Activated naive CD8-positive, alpha-beta T cell (primary cell): Measurements from ENCODE around the gene LRMDA.

Experiments used
- H3K27ac Mint-ChIP-seq: one replicate; pipeline ENCODE4 v1.8.0; 2021; ENCODE audit warnings: mixed read lengths
- H3K27me3 Mint-ChIP-seq: one replicate; pipeline ENCODE4 v1.8.0; 2021; ENCODE audit warnings: mixed read lengths
- H3K36me3 Mint-ChIP-seq: one replicate; pipeline ENCODE4 v1.8.0; 2021; ENCODE audit warnings: mixed read lengths
- H3K4me1 Mint-ChIP-seq: one replicate; pipeline ENCODE4 v1.8.0; 2021; ENCODE audit warnings: low read depth, mixed read lengths
- H3K4me3 Mint-ChIP-seq: one replicate; pipeline ENCODE4 v1.8.0; 2021; ENCODE audit warnings: mild to moderate bottlenecking, mixed read lengths
- H3K9me3 Mint-ChIP-seq: one replicate; pipeline ENCODE4 v1.8.0; 2021; ENCODE audit warnings: low read depth, mixed read lengths

Gene LRMDA

DNA sequence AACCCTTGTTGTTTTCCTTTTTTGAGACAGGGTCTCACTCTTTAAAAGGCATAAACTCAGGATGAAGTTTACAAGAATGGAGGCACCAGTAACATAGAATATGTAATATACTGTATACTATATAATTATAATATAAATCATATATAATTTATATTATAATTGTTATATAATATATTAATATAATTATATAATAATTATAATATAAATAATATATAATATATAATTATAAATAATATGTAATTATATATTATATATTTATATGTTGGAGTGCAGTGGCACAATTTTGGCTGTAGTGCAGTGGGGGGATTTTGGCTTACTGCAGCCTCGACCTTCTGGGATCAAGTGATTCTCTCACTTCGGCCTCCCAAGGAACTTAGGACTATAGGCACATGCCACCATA lies 96.1 kb downstream of the LRMDA start:
- no peak overlapping the region for H3K27ac Mint-ChIP-seq
- H3K4me1 Mint-ChIP-seq: no peaks in the 10 kb centered on the region
- no peaks in the 10 kb centered on the region for H3K9me3 Mint-ChIP-seq
- peaks cover 7% of the 10 kb centered on the region for H3K27me3 Mint-ChIP-seq
- H3K4me3 Mint-ChIP-seq: no peak overlapping the region
- peaks cover 2% of the 10 kb centered on the region for H3K36me3 Mint-ChIP-seq

DNA sequence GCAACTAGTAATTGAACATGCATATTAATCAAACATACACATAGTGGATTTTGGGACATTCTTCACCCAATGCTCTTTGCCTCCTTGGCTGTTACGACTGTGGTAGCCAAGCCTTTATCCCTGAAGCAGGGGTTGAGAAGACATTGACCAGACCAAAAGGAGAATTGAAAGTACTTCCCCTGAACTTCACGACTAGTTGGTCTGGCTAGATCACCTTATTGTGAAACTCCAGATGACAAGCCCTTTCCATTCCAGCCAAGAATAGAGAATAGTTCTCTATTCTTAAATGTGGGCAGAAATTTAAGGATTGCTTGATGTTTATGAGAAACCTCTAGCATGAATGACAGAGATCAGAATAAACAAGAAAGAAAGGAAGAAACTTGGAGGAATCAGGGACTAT lies 97.0 kb downstream of the LRMDA start:
- H3K9me3 Mint-ChIP-seq: no peaks in the 10 kb centered on the region
- H3K27me3 Mint-ChIP-seq: peaks cover 7% of the 10 kb centered on the region
- no peak overlapping the region for H3K27ac Mint-ChIP-seq
- H3K4me1 Mint-ChIP-seq: no peaks in the 10 kb centered on the region
- H3K4me3 Mint-ChIP-seq: no peak overlapping the region
- H3K36me3 Mint-ChIP-seq: peaks cover 2% of the 10 kb centered on the region

DNA sequence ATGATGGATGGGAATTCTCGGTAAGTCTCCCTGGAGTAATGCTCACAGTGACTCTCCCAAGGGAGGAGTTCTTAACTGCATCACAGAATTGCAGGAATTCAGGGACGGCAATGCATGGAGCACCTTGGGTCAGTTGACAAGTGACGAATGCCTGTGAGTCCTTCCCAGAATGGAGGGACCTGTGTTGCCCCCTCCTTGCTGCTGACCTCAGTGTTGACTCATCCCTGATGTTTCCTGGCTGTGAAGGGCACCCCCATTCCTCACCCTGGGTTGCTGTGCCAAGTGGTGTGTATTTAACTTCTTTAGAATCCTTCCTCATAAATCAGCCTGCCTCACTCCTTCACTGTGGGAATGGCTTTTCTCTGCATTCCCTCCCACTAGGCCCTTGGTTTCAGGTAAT lies 98.9 kb downstream of the LRMDA start:
- H3K4me3 Mint-ChIP-seq: no peak overlapping the region
- H3K4me1 Mint-ChIP-seq: no peaks in the 10 kb centered on the region
- no peak overlapping the region for H3K27ac Mint-ChIP-seq
- no peaks in the 10 kb centered on the region for H3K9me3 Mint-ChIP-seq
- H3K36me3 Mint-ChIP-seq: peaks cover 2% of the 10 kb centered on the region
- peaks cover 5% of the 10 kb centered on the region for H3K27me3 Mint-ChIP-seq

DNA sequence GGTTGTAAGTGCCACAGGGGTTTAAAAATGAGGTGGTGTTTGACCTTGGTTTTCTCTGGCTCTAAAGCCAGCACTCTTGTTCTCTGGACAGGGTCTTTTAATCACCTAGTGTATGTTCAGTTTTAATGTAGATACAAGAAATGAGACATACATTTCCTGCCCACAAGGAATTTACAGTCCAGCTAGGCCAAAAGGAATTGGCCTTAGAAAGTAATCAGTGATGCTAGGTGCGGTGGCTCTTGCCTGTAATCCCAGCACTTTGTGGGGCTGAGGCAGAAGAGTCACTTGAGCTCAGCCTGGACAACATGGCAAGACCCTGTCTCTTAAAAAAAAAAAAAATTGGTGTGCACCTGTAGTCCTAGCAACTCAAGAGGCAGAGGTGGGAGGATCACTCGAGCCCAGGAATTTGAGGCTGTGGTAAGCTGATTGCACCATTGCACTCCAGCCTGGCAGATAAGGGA lies 100.2 kb downstream of the LRMDA start:
- H3K27me3 Mint-ChIP-seq: peaks cover 3% of the 10 kb centered on the region
- no peak overlapping the region for H3K4me3 Mint-ChIP-seq
- H3K36me3 Mint-ChIP-seq: peaks cover 2% of the 10 kb centered on the region
- H3K4me1 Mint-ChIP-seq: no peaks in the 10 kb centered on the region
- H3K27ac Mint-ChIP-seq: no peak overlapping the region
- no peaks in the 10 kb centered on the region for H3K9me3 Mint-ChIP-seq

DNA sequence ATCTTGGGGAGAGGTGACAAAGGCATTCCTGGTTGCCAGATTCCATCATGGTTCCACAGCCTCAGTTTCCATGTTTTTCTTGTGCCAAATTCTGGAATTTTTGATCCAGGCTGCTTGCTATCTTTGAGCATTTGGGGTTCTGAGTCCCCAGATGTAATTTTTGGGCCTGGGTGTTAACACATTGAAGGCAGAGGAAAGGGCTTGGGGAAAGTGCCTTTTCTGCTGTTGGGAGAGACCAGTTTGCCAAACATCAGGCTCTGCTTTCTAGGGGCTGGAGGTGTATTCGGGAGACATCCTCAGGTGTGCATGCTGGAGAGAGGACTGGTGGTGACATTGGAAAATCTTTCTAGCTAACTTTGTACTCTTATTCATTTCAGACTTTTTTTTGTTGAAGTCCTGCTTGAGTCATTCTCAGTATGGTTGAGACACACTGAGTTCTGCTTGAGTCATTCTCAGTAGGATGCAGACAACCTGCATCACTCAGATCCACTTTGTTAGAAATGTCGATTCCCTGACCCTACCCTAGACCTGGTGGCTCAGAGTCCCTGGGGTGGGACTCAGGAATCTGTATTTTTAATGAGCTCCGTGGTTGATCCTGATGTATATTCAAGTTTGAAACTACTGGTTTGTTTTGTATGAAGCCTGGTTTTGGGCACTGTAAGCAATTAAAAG lies 101.0 kb downstream of the LRMDA start:
- H3K36me3 Mint-ChIP-seq: no peaks in the 10 kb centered on the region
- no peaks in the 10 kb centered on the region for H3K9me3 Mint-ChIP-seq
- H3K27ac Mint-ChIP-seq: no peak overlapping the region
- peaks cover 3% of the 10 kb centered on the region for H3K27me3 Mint-ChIP-seq
- no peak overlapping the region for H3K4me3 Mint-ChIP-seq
- no peaks in the 10 kb centered on the region for H3K4me1 Mint-ChIP-seq

DNA sequence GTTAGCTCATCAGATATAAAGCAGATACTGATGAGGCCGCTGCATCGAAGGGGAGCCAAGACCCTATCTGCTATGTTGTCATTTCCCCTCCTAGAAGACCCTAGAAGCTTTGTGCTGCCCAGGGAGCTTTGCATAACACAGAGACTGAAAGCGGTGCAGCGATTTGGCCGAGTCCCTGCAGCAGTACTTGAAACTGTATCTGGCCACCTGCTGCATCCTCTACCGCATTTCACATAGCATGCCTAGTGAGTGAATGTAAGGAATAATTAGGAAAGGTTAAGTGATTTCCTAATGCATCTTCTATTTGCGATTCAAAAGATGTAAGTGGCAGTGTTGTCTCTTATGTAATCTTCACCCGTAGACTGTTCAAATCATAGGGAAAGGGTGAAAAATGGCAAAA lies 106.7 kb downstream of the LRMDA start:
- Mint-ChIP-seq H3K27me3 (peaks cover 7% of the 10 kb centered on the region), H3K4me1 (no peaks in the 10 kb centered on the region), H3K36me3 (no peaks in the 10 kb centered on the region), H3K4me3 (no peak overlapping the region), H3K9me3 (no peaks in the 10 kb centered on the region), H3K27ac (no peak overlapping the region)

DNA sequence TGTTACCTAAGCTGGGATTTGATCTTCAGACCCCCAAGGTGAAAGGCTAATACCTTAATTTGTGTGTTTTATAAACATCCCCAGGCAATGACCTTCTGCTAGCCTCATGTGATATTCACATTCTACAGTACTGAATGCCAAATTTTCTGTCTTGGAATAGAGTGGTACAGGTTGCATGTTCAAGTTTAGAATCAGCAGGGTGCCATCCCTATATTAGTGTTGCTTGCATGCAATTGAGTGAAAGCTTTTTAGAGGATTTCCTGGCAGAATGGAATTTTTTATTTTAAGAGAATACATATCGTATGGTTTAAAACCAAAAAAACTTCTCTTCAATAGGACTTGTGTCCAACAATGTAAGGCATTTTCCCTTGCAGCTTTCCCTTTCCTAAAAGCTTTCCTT lies 107.3 kb downstream of the LRMDA start:
- H3K36me3 Mint-ChIP-seq: no peaks in the 10 kb centered on the region
- H3K4me3 Mint-ChIP-seq: no peak overlapping the region
- peaks cover 7% of the 10 kb centered on the region for H3K27me3 Mint-ChIP-seq
- H3K4me1 Mint-ChIP-seq: no peaks in the 10 kb centered on the region
- H3K9me3 Mint-ChIP-seq: no peaks in the 10 kb centered on the region
- no peak overlapping the region for H3K27ac Mint-ChIP-seq

DNA sequence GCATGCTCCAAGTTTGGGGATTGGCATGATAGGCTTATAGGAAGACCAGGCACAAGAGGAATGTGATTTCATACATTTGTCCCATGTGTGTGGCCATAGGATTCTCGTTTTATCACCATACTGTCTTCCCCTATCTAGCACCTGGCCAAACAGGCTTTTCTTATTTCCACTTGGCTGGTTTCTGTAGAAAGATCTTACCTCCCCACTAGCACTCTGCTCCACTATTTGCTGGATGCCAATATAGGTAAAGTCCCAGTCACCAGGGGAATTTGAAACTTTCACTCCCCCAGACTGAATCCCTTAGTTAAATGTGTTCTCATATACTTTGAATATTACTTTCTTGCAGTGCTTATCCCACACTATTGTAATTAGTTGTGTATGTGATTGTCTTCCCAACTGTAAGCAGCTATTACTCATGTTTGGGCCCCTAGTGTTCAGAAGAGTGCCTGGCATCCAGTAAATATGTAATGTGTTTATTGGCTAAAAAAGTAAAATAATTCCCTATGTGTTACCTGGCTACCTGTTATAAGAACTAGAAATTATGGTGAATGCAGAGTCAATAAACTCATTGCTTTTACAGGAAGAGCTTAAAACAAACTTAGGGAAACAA lies 109.0 kb downstream of the LRMDA start:
- Mint-ChIP-seq H3K27ac (no peak overlapping the region), H3K36me3 (no peaks in the 10 kb centered on the region), H3K27me3 (peaks cover 8% of the 10 kb centered on the region), H3K4me1 (no peaks in the 10 kb centered on the region), H3K9me3 (no peaks in the 10 kb centered on the region), H3K4me3 (no peak overlapping the region)

DNA sequence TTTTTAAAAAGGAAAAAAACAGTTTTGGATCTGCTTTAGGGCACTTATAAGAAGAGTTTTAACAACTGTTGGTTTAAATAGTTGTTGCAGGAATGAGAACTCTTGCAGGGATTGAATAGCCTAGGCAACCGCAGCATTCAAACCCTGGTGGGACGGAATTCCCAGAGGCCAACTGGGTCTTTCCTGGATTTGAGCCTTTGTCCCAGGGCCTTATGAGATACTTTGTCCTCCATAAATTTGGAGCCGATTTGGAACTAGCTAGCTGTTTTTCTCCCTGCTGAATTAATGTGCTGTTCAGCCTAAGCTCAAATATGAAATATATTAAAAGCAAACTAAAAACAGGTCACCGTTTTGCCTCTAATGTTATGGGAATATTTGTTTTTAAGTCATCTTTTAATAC lies 109.6 kb downstream of the LRMDA start:
- Mint-ChIP-seq H3K27ac (no peak overlapping the region), H3K4me3 (no peak overlapping the region), H3K27me3 (peaks cover 10% of the 10 kb centered on the region), H3K9me3 (no peaks in the 10 kb centered on the region), H3K36me3 (no peaks in the 10 kb centered on the region), H3K4me1 (no peaks in the 10 kb centered on the region)

DNA sequence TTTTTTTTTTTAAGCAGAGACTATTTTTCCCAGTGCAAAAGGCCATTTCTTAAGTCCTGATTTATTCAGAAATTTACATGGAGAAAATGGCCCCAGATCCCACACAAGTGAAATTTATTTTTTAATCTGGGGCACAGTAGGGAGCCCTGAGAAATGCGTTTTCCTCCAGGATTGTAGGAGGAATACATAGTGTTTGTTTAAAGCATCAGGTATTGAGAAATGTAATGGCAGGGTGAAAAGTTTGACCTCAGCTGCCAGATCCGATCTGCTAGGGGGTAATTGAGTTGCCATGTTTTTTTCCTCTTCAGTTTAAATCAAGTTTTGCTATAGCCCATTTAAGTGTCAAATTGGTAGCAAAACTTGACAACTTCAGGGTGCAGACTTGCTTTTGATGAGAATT lies 110.0 kb downstream of the LRMDA start:
- Mint-ChIP-seq H3K4me3 (no peak overlapping the region), H3K9me3 (no peaks in the 10 kb centered on the region), H3K27ac (no peak overlapping the region), H3K4me1 (no peaks in the 10 kb centered on the region), H3K36me3 (no peaks in the 10 kb centered on the region), H3K27me3 (peaks cover 10% of the 10 kb centered on the region)

DNA sequence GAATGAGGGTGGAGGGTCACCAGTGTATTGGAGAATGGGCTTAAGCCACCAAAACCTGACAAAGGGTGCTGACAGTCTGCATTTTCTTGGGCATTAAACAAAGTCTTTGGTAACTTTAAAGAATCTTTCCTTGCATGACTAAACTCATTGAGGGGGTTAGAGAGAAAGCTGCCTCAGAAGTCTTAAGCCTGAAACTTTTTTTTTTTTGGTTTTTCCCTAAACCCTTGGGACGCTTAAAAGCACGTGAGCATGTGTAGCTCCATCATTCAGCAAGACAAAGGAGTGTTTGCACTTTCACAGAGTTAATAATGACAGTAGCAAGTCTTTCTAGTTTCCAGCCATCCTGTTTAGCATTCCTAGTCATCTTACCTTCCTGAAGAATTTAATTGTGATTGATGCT lies 110.7 kb downstream of the LRMDA start:
- no peak overlapping the region for H3K27ac Mint-ChIP-seq
- H3K36me3 Mint-ChIP-seq: no peaks in the 10 kb centered on the region
- peaks cover 10% of the 10 kb centered on the region for H3K27me3 Mint-ChIP-seq
- H3K9me3 Mint-ChIP-seq: no peaks in the 10 kb centered on the region
- no peaks in the 10 kb centered on the region for H3K4me1 Mint-ChIP-seq
- no peak overlapping the region for H3K4me3 Mint-ChIP-seq

DNA sequence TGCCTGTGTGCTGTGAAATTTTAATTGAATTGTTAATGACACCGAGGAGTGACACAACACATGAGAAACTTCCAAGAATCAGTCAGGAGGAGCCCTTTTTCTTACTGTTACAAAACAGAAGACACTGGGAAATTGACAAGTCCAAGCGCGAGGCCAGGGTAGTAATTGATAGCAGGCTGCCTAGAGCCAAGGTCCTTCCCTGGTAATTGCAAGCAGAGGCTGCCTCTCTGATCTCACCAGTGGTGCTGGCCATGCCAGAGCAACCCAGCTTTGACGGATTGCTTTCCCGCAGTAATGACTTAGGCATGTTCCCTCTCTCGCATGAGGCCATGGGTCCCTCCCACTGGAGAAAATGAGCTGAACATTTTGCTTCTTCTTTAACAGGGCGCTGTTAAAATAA lies 111.5 kb downstream of the LRMDA start:
- Mint-ChIP-seq H3K36me3 (no peaks in the 10 kb centered on the region), H3K27me3 (peaks cover 10% of the 10 kb centered on the region), H3K27ac (no peak overlapping the region), H3K9me3 (no peaks in the 10 kb centered on the region), H3K4me1 (no peaks in the 10 kb centered on the region), H3K4me3 (no peak overlapping the region)

DNA sequence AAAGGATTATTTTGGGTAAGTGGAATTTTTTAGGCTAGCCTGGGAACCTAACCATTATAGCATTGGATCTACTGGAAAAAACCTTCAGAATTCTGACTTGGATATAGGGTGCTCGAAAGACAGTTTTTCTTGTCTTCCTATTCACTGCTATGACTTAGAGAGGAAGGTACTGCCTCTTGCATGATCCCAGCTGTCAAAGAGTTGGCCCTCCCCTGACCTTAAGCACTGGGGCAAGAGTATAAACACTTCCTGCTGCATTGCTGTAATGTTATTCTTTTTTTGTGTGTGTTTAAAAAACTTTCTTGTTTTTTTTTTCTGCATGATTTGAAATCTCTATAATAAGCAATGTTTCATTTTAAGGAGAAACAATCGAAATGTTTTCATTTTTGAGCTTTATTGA lies 113.0 kb downstream of the LRMDA start:
- Mint-ChIP-seq H3K4me3 (no peak overlapping the region), H3K4me1 (no peaks in the 10 kb centered on the region), H3K27me3 (peaks cover 7% of the 10 kb centered on the region), H3K9me3 (no peaks in the 10 kb centered on the region), H3K27ac (no peak overlapping the region), H3K36me3 (no peaks in the 10 kb centered on the region)

DNA sequence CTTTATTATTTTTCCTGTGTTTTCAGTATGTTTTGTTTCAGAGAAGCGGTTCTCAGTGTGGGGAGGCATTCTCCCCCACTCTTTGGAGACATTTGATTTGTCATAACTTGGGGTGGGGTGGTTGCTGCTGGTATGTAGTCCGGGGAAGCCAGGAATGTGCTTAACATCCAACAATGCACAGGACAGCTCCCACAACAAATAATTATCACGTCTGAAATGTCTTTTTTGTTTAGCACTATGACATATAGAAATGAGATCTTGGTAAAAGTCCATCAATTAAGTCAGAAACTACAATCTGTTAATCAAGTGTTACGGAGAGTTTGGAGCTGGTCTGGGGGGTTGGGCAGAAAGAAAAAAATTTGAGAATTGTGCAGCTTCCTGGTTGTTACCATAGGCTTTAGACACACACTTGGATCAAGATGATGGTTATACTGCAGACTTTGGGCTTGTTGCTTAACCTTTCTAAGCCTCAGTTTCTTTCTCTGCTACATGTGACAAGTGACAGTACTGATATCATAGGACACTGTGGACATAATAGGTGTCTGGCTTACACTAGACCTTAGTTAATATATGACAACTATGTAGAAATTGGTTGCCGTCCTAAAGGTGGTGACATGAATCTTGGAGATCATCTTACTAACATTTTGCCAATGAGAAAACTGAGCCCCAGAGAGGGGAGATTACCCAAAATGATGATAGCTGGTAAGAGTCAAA lies 113.7 kb downstream of the LRMDA start:
- no peak overlapping the region for H3K4me3 Mint-ChIP-seq
- no peaks in the 10 kb centered on the region for H3K36me3 Mint-ChIP-seq
- H3K27ac Mint-ChIP-seq: no peak overlapping the region
- H3K9me3 Mint-ChIP-seq: no peaks in the 10 kb centered on the region
- H3K4me1 Mint-ChIP-seq: no peaks in the 10 kb centered on the region
- peaks cover 7% of the 10 kb centered on the region for H3K27me3 Mint-ChIP-seq

DNA sequence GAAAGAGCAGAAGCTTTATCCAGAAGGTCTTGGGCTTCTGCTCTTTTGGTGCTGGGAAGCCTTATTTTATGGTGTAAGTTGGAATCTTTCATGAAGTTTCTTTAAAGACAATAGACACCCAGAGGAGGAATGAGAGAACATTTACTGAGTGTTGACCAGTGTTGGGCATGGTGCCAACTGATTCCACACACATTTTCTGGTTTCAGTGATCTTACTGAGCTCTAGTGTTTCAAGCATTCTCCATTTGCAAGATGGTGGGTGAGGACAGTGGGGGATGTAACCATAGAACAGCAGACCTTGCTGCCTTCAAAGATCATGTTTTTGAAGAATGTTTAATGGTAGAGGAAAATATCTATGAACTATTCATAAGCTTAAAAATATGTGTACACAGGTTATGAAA lies 114.6 kb downstream of the LRMDA start:
- Mint-ChIP-seq H3K36me3 (no peaks in the 10 kb centered on the region), H3K9me3 (no peaks in the 10 kb centered on the region), H3K4me3 (no peak overlapping the region), H3K27me3 (peaks cover 7% of the 10 kb centered on the region), H3K27ac (no peak overlapping the region), H3K4me1 (no peaks in the 10 kb centered on the region)
